Uterus (tissue), 4 donors: Measurements from ENCODE around the gene NDUFS3. TPM values are rescaled to one million over a fixed set of nuclear protein-coding genes. Genes with fewer than 3 reads are reported as not detected.

ENCODE experiments used
- DNase-seq, 2 donors: peaks; one replicate each; pipeline ENCODE4 v3.0.0-alpha.2; 2019 to 2020
- H3K27ac ChIP-seq, 2 donors: fragments of 200-600 bp; sonication (generic); 1 replicate in 1 of 2; 2 replicates in 1 of 2; pipeline ENCODE4 v1.5.1; 2016 to 2018
- H3K27me3 ChIP-seq, 2 donors: fragments of 200-600 bp; sonication (generic); one replicate each; pipeline ENCODE4 v1.5.1; 2018 to 2019; ENCODE audit warnings: control low read depth in 1 of 2
- H3K36me3 ChIP-seq, 2 donors: fragments of 200-600 bp; sonication (generic); one replicate each; pipeline ENCODE4 v1.5.1; 2019; ENCODE audit warnings: control low read depth in 1 of 2
- H3K4me1 ChIP-seq, 2 donors: fragments of 200-600 bp; sonication (generic); one replicate each; pipeline ENCODE4 v1.5.1; 2018 to 2019; ENCODE audit warnings: control low read depth in 1 of 2
- H3K4me3 ChIP-seq, 2 donors: fragments of 200-600 bp; sonication (generic); 1 replicate in 1 of 2; 2 replicates in 1 of 2; pipeline ENCODE4 v1.5.1; 2018 to 2019; ENCODE audit warnings: mild to moderate bottlenecking in 1 of 2
- H3K9me3 ChIP-seq, 2 donors: fragments of 200-600 bp; sonication (generic); one replicate each; pipeline ENCODE4 v1.5.1; 2019; ENCODE audit warnings: control low read depth in 1 of 2
- CTCF ChIP-seq, 4 experiments: fragments of 200-600 bp in 2 of 4; fragments of 450-650 bp in 2 of 4; sonication (generic) in 2 of 4; IDR thresholded peaks; one replicate each; pipeline ENCODE4 v1.5.1; 2016 to 2019; ENCODE audit warnings: antibody characterized with exemption in 4 of 4, mild to moderate bottlenecking in 2 of 4, moderate library complexity in 1 of 4
- POLR2A ChIP-seq, 2 donors: fragments of 450-650 bp; IDR thresholded peaks; one replicate each; pipeline ENCODE4 v1.6.1; 2016; ENCODE audit warnings: antibody characterized with exemption in 2 of 2, mild to moderate bottlenecking in 1 of 2, moderate library complexity in 1 of 2
- intact Hi-C: fragments of 100-400 bp; cut with DNase I; formaldehyde crosslinking; loops from one replicate; pipeline ENCODE4 v1.15.1; 2023; ENCODE audit warnings: low total_unique reads
- small RNA-seq: library from RNA; depleted of rRNA; stranded (forward); fragments of <200 nt; gene quantifications from one replicate; pipeline ENCODE3, GENCODE V24; 2016
- total RNA-seq, 4 donors: library from RNA; depleted of rRNA in 3 of 4; stranded (reverse); fragments of >200 nt in 3 of 4; gene quantifications; one replicate each; pipeline versions ENCODE4 v1.1.0 to v1.2.4, GENCODE V29; 2014 to 2023
- donor health status: DM: yes; HTN: yes; CAD: no.

Gene NDUFS3
- total RNA-seq, 4 donors from 2014 or later: 59.2 to 67.6 (median 62.5) TPM

- intact Hi-C loops: no loop called here
Measured at GRCh38 chr11:47620836-47621378, 42.0 kb downstream of the NDUFS3 start.

GRCh38 chr11:47626234-47626633 lies 47.4 kb downstream of the NDUFS3 start:
- Histone ChIP-seq H3K4me1 (no peaks in the 10 kb centered on the region), H3K9me3 (no peaks in the 10 kb centered on the region), H3K27me3 (no peaks in the 10 kb centered on the region), H3K36me3 (no peaks in the 10 kb centered on the region), H3K4me3 (no peak overlapping the region), H3K27ac (no peak overlapping the region)
- no peak for TF ChIP-seq CTCF (IDR thresholded peaks at IDR 0.05)
- TF ChIP-seq POLR2A (IDR thresholded peaks at IDR 0.05): no peak
- intact Hi-C loops: no loop called here
- no peak for DNase-seq

More at GRCh38 chr11:47620836-47621378, 42.0 kb downstream of the NDUFS3 start:
- TF ChIP-seq POLR2A (IDR thresholded peaks at IDR 0.05): no peak
- H3K9me3 ChIP-seq: no peaks in the 10 kb centered on the region
- H3K27ac ChIP-seq: no peak overlapping the region
- H3K27me3 ChIP-seq: no peaks in the 10 kb centered on the region
- H3K36me3 ChIP-seq: no peaks in the 10 kb centered on the region
- H3K4me3 ChIP-seq: no peak overlapping the region
- DNase-seq: no peak
- H3K4me1 ChIP-seq: no peaks in the 10 kb centered on the region

- intact Hi-C loops: no loop called here
- TF ChIP-seq CTCF (IDR thresholded peaks at IDR 0.05) (no peak), POLR2A (IDR thresholded peaks at IDR 0.05) (no peak)
- Histone ChIP-seq H3K4me3 (no peak overlapping the region), H3K4me1 (no peaks in the 10 kb centered on the region), H3K27me3 (no peaks in the 10 kb centered on the region), H3K27ac (no peak overlapping the region), H3K9me3 (no peaks in the 10 kb centered on the region), H3K36me3 (no peaks in the 10 kb centered on the region)
- DNase-seq: no peak
Measured at GRCh38 chr11:47628026-47628425, 49.2 kb downstream of the NDUFS3 start.

- Histone ChIP-seq H3K4me3 (no peak overlapping the region), H3K4me1 (no peaks in the 10 kb centered on the region), H3K27me3 (no peaks in the 10 kb centered on the region), H3K9me3 (no peaks in the 10 kb centered on the region), H3K36me3 (no peaks in the 10 kb centered on the region), H3K27ac (no peak overlapping the region)
- intact Hi-C loops: no loop called here
- DNase-seq: no peak
- TF ChIP-seq CTCF (IDR thresholded peaks at IDR 0.05) (no peak), POLR2A (IDR thresholded peaks at IDR 0.05) (no peak)
Measured at GRCh38 chr11:47631473-47631872, 52.6 kb downstream of the NDUFS3 start.

Small RNA genes lying within 50 kb of the gene (small RNA-seq; reads per million reads assigned to genes)
- not detected for gene RN7SL652P
- not detected for gene RNU5E-10P

Other genes with a start within 250 kb of the NDUFS3 start
- under 1 TPM in 2 of 4 donors, not detected in 2; 0.09 to 0.14 TPM for gene MYBPC3, start 226.4 kb upstream of the NDUFS3 start, total RNA-seq
- 1 to 10 TPM; 4.9 to 9.7 (median 7.6) TPM for gene SPI1, start 200.5 kb upstream of the NDUFS3 start, total RNA-seq
- gene SLC39A13, start 170.5 kb upstream of the NDUFS3 start, total RNA-seq: 10 to 100 TPM; 30.9 to 79.2 (median 64.2) TPM
- gene PSMC3, start 152.6 kb upstream of the NDUFS3 start, total RNA-seq: 100 to 1,000 TPM in 1 of 4 donors, 10 to 100 TPM in 3; 43.8 to 161 (median 96.2) TPM
- under 1 TPM in 1 of 4 donors, not detected in 3; 0.41 TPM for gene RAPSN, start 129.9 kb upstream of the NDUFS3 start, total RNA-seq
- gene CELF1, start 25.9 kb upstream of the NDUFS3 start, total RNA-seq: 100 to 1,000 TPM in 3 of 4 donors, 10 to 100 TPM in 1; 51.2 to 138 (median 121) TPM
- gene PTPMT1, start 13.5 kb upstream of the NDUFS3 start, total RNA-seq: 10 to 100 TPM; 28.5 to 74.4 (median 48.7) TPM
- gene KBTBD4, start 104 bp upstream of the NDUFS3 start, total RNA-seq: 10 to 100 TPM in 3 of 4 donors, 1 to 10 TPM in 1; 9.7 to 36.3 (median 18.5) TPM
- gene FAM180B, start 7.6 kb downstream of the NDUFS3 start, total RNA-seq: under 1 TPM in 2 of 4 donors, not detected in 2; 0.21 to 0.30 TPM
- gene C1QTNF4, start 15.3 kb downstream of the NDUFS3 start, total RNA-seq: 10 to 100 TPM in 3 of 4 donors, 1 to 10 TPM in 1; 5.0 to 15.4 (median 14.8) TPM
- gene MTCH2, start 63.5 kb downstream of the NDUFS3 start, total RNA-seq: 10 to 100 TPM; 24.8 to 65.6 (median 49.5) TPM
- gene AGBL2, start 136.3 kb downstream of the NDUFS3 start, total RNA-seq: 10 to 100 TPM in 1 of 4 donors, 1 to 10 TPM in 3; 1.3 to 45.6 (median 2.6) TPM
- 100 to 1,000 TPM; 147 to 442 (median 202) TPM for gene FNBP4, start 188.3 kb downstream of the NDUFS3 start, total RNA-seq